Smooth muscle cell of the brain vasculature (primary cell): ENCODE results near the gene MYO9A.
"Not testable (repeated sequence)": the region's sequence is repeated elsewhere in the genome, so short reads cannot be mapped to it uniquely, and the experiment has no call there.

Source experiments
- DNase-seq: peaks from one replicate; pipeline ENCODE4 v3.0.0-alpha.2; 2012; ENCODE audit warnings: low read depth, low spot score

The MYO9A gene

DNA sequence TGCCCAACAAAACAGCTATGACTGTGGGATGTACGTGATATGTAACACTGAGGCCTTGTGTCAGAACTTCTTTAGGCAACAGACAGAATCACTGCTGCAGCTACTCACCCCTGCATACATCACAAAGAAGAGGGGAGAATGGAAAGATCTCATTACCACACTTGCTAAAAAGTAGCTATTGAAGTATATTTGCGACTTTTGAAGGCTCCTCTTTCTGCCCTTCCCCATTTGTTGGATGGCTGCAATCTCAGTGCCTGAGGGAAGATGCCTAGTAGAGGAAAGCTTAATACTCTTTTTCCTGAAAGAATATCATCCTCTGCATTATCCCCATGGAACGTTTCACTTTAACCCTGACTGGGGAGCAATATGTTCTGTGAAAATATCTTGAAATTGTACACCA, 22.1 kb upstream of the MYO9A start:
- no peak for DNase-seq

DNA sequence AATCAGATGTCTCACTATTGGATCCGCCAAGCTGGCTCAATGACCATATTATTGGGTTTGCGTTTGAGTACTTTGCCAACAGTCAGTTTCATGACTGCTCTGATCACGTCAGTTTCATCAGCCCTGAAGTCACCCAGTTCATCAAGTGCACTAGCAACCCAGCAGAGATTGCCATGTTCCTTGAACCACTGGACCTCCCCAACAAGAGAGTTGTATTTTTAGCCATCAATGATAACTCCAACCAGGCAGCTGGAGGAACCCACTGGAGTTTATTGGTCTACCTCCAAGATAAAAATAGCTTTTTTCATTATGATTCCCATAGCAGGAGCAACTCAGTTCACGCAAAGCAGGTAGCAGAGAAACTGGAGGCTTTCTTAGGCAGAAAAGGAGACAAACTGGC, 21.7 kb upstream of the MYO9A start:
- no peak for DNase-seq

DNA sequence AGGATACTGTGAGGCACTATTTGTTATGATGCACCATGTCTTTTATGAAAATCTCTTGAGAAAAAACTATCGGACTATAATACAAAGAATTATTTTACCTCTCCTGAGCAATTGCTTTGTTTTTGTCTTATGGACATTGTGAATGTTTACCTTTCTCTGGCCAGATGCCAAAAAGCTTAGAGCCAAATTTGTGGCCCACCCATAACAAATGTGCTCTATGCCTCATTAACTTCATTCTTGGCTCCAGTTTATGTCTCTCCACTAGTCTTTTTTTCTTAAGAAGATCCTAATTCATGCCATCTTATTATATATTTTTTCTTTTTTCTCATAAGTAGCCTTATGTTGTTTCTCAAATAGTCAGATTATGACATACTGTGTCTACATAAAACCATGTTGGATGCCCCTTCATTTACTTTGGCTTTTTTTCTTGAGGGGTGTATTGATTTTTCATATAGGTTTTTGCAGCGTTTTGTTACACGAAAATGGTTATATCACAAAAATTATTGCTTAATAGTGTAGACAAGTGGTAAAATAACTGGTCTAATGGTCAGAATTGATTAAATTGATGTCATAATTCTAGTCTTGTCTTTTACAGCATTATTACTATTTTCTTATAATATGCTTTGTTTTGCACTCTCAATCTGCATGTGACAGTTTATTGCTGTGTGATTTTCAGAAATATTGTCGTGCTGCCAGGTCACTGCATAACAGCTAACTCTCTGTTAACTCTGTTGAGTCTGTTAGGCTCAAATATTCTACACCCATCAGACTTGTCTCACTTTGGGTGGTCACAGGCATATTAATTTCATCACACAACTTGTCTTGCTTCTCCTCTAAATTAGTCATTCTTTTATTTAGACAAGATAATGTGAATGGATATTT, 18.5 kb upstream of the MYO9A start:
- no peak for DNase-seq

DNA sequence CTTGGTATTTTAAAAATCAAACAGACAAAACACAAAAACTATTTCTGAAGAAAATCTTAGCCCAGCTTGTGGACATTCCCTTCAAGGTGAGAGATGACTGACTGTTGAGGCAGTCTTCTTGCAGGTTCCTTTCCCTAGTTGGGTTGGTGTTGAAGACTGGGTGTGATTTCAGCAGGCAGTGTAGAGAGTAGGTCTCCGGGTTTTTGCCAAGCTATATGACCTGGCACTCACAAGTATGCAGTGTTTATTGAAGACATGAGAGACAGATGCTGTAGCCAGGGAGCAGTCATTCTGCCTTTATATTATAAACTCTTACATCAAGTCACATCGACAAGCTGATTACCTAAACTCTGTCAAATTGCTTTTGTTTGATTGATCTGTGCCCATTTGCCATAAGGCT, 17.8 kb upstream of the MYO9A start:
- no peak for DNase-seq

DNA sequence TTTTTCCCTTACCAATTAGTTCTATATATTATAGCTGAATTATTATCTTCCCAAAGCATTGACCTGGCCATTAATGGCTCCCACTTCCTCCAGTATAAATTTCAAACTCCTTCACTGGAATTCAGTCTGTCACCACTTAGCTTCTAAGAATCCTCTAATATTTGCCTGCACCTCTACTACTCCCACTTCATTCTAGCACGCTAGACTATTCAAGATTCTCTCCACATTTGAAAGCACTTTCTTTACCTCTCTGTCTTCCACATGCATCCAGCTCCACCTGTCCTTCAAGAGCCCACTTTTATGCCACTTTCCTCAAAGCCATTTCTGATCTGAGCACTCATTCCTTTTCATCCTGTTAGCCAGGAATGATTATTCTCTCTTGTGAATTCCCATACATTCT, 15.3 kb upstream of the MYO9A start:
- DNase-seq: no peak

DNA sequence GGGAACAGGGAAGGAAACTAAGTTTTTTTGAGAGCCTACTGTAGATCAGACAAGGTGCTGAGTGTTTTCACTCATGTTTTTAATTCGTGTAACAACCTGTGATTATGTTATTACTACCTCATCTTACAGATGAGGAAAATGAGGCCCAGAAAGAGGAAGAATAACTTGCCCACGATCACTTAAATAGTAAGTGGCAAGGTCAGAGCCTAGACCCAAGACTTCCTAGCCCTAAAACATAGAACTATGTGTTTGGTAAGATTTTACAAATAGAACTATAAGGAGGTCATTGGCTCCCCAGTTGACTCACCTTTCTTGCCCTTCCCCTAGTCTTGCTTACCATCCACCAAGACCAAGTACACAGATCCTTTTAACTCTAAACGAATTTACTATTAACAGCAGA, 14.0 kb upstream of the MYO9A start:
- no peak for DNase-seq

DNA sequence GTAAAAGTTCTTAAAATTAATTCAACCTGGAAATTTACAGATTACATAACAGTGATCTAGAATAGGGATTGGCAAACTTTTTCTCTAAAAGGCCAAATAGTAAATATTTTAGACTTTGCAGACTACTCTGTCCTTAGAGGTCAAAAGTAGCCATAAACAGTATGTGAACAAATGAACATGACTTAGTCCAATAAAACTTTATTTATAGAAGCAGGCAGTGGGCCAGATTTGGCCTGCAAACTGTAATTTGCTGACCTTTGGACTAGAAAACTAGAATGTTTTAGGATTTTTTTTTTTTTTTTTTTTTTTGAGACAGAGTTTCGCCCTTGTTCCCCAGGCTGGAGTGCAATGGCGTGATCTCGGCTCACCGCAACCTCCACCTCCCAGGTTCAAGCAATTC, 12.3 kb upstream of the MYO9A start:
- DNase-seq: no peak

DNA sequence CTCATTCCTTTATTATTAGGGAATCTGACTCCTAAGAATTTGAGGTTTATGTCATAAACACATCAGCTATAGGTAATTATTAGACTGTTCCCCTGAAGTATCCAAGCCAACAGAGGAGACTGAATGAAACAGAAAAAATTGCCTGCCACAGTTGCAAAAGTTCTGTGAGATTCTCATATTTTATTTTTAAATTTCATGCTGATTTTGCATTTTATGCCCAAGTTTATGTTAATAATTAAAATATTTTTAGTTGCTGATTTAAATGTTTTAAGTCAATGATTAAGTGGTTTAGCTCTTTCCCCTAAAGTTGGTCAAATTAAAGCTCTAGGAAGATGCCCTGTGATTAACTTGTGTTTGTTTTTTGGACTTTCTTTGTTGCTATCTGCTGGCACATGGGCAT, 10.4 kb upstream of the MYO9A start:
- DNase-seq: no peak

DNA sequence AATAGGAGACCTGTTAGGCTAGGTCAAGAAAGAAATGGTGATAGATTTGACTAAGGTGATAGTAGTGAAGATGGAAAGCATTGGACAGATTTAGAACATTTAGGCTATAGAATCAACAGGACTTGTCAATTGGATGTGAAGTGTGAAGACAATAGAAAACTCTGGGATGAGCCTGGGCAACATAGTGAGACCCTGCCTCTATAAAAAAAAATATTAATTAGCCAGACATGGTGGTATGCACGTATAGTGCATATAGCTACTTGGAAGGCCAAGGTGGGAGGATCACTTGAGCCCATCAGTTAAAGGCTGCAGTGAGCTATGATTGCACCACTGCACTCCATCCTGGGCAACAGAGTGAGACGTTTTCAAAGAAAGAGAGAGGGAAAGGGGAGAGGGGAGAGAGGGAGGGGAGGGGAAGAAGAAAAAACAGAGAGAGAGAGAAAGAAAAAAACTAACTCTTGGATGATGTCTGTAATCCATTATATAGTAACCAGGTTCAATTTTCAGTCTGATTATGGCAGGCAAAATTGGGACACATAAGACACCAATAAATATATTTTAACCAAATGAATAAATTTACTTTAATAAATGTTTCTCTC, 9.9 kb upstream of the MYO9A start:
- DNase-seq: no peak

DNA sequence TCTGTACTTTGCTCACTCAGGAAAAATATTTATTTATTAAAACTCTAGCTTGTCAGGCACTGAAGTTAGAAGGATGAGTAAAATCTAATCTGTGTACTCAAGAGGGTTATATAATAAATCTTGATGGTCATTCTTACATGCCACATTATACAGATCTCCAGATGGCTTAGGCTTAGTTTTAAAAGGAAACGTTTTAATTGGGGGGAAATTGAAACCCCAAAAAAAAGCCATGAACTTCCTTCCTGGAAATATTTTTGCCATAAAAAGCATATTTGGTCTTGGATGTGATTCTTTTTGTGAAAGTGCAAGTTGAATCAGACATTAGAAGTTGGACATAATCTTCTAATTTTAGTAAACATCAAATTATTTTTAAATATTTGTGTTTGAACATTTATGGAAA, 6.3 kb upstream of the MYO9A start:
- no peak for DNase-seq

DNA sequence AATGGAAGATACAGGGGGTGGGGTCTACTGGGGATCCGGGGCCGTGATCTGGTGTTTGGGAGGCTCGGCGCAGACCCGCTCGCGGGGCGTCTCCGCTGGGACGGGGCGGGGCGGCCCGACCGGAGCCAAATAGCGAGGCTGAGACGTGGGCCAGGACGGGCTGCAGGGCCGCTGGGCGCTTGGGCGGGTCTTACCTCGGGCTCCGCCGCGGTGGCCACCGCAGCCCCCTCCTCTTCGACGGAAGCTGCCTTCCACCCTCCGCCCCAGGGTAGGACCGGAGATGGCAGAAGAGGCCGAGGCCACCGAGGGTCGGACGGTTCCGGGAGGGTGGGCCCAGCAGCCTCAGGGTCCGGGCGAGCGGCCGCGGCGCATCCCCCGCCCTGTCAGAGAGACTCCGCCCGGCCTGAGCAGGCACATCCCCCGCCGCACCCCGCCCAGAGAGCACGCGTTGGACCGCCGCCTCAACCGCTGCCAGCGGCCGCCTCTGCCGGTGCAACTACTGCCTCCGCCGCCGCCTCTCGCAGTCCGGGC, 399 bp downstream of the MYO9A start:
- DNase-seq: peak; percentile 28

DNA sequence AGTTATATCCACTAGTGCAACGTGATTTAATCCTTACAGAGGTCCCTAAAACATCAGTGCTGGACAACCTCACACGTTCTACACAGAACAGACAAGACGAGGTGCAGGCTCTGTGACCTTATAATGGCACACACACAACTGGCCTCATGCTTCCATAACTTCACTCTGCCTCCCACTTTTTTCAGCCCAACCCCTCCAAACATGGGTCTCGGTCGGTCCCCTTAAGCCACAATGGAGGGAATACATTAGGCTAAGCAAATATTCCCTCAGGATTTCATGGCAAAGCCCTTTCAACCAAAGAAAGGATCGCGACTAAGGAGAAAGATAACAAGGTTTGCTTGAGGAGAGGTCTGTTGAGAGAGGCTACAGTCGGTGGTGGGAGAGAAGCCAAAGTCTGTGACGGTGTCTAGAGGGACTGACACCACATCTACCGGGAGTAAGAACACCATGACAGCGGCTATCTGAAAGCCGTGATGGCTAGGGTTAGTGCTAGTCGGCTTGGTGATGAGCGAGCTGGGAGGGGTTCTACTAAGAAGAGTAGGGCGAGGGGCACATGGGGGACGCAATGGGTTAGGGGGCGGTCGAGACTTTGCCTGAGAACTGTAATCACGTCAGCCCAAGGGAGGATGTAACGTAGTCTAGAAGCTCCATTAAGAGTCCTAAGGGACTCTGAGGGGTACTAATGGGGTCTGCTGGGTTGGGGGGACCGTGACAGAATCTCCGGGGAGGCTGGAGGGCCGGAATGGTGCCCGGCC, 1.0 kb downstream of the MYO9A start:
- no peak for DNase-seq

DNA sequence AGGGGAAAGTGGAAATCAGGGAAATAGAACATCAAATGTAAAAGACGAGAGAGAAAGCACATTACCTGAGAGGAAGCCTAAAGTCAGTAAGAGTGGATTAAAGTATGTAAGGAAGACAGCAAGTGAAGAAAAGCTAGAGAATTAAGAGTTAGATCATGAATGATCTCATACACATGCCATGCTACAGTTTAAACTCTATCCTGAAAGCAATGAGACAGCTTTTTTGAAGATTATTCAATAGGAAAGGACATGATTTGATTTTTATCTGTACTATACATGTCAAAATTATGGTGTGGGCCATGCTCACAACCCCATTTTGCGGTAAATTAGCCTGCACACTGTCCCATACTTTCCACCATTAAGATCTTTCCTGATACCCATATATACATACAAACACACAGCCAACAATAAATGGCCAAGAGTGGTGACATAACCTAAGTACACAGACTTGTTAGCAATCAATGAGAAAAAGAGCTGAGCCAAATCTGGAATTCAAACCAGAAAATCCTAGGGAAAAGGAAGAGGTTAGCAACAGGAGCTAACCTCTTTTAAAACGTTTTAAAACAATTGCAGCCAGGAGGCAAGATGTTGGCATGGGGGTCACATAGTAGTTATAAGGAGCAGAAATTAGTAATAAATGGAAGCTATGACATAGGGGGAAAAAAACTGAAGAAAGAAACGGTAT, 4.5 kb downstream of the MYO9A start:
- no peak for DNase-seq

DNA sequence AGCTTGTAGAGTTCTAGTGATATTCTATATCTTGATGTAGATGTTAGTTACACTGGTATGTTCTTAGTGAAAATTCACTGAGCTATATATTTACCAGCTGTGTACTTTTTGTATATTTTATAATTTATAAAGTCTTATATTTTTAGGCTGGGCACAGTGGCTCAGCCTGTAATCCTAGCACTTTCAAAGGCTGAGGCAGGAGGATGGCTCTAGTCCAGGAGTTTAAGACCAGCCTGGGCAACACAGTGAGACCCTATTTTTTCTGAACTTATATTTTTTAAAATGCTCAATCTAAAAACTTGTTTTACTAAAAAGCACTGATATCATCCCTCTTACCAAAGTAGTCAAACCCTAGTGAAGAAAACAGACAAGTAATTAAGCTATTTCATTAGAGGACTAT, 5.1 kb downstream of the MYO9A start:
- DNase-seq: no peak

DNA sequence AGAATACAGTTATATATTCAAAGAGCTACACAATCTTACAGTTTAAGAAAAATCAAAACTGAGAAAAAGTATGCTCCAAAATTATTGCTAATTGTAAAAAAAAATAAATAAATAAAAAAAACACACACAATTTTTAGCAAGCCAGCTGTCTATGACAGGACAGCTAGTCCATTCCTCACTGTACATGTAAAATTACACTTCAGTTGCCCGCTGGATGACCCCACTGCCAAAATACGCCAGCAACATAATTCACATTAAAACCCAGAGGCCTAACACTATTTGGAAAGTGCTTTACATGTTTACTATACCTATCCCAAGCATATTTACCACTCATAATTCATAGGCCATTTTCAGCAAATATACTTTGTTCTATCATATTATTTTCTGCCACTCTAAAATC, 5.8 kb downstream of the MYO9A start:
- DNase-seq: no peak

DNA sequence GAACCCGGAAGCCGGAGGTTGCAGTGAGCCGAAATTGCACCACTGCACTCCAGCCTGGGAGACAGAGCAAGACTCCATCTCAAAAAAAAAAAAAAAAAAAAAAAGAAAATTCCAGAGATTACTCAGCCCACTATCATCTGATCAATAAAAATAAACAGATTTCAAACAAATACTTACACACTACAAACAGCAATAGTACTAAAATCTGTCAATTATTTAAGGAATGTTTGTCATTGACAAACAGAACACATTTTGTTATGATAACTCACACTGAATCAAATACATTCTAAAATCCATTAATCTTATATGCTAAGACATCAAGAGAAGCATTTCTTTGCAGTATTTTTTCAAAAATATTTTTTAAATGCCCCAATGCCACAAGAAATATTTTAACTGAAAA, 7.6 kb downstream of the MYO9A start:
- no peak for DNase-seq

DNA sequence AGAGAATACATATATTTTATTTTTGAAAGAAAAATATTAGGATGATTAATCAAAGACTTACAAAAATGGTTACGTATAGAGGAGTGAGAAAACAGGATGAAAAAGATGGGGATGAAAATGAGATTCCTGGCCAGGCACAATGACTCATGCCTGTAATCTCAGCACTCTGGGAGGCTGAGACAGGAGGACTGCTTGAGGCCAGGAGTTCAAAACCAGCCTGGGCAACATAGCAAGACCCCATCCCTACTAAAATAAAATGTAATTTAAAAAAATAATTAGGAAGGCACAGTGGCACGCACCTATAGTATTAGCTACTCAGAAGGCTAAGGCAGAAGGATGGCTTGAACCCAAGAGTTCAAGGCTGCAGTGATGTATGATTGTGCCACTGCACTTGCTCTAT, 11.9 kb downstream of the MYO9A start:
- DNase-seq: no peak

DNA sequence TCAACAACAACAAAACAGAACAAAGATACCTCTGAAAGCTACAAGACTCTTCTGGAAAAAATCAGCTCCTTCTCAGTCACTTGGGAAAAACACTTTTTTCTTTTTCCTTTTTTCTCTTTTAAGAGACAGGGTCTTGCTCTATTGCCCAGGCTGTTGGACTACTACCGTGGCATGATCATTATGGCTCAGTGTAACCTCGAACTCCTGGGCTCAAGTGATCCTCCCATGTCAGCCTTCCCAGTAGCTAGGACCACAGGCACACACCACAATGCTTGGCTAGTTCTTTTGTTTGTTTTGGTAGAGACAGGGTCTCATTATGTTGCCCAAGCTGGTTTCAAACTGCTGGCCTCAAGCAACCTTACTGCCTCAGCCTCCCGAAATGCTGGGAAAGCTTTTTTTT, 12.8 kb downstream of the MYO9A start:
- no peak for DNase-seq

DNA sequence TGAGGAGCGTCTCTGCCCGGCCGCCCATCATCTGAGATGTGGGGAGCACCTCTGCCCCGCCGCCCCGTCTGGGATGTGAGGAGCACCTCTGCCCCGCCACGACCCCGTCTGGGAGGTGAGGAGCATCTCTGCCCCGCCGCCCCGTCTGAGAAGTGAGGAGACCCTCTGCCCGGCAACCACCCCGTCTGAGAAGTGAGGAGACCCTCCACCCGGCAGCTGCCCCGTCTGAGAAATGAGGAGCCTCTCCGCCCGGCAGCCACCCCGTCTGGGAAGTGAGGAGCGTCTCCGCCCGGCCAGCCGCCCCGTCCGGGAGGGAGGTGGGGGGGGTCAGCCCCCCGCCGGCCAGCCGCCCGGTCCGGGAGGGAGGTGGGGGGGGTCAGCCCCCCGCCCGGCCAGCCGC, 17.4 kb downstream of the MYO9A start:
- DNase-seq: not testable (repeated sequence)

DNA sequence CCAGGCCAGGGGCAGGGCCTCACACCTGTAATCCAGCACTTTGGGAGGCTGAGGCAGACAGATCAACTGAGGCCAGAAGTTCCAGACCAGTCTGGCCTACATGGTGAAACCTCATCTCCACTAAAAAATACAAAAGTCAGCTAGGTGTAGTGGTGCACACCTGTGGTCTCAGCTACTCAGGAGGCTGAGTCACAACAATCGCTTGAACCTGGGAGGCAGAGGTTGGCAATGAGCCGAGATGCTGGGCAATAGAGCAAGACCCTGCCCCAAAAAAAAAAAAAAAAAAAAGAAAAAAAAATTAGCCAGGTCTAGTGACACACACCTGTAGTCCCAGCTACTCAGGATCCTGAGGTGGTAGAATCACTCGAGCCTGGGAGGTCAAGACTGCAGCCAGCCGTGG, 18.8 kb downstream of the MYO9A start:
- DNase-seq: no peak

DNA sequence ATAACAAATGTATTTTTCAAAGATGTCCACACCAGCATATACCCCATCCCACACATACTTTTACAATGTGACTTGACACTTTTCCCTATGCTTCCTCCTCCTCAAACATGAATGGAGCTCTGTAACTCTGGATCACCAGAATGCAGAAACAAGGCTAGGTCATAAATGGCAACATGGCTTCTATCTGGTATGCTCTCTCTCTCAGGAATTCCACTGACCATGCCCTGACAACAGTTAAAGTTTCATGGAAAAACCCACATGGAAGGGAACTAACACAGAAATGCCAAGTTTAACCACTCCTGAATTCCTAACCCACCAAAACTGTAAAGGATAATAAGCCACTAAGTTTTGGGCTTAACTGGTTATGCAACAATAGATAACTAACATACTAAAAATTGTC, 19.9 kb downstream of the MYO9A start:
- DNase-seq: no peak

DNA sequence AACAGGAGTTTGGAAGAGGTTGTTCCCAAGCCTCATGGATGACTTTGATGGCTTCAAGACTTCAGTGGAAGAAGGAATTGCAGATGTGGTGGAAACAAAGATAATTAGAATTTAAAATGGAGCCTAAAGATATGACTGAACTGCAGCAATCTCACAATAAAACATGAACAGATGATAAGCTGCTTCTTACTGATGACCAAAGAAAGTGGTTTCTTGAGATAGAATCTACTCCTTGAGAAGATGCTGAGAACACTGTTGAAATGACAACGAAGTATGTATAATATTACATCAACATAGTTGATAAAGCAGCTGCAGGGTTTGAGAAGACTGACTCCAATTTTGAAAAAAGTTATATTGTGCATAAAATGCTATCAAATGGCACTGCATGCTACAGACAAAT, 21.2 kb downstream of the MYO9A start:
- no peak for DNase-seq
